ENCODE data around the gene ASCC1.

ASCC1 gene

DNA sequence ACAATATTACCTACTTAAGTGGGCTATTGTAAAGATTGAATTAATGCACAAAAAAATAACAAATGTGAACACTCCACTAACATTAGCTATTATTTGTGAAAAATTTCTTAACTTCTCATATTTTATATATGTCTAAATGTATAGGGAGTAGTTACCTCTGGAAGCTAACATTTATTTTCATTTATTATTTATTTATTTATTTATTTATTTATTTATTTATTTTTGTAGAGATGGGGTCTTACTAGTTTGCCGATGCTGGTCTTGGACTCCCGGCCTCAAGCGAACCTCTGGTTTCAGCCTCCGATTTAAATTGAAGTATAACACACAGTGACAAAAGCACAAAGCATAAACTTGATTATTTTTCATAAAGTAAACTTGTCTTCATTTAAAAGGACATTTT lies 122.6 kb downstream of the ASCC1 start:
- no peak for DNase-seq (ENCODE audit: low read depth)
- TF ChIP-seq, protein P1, sequence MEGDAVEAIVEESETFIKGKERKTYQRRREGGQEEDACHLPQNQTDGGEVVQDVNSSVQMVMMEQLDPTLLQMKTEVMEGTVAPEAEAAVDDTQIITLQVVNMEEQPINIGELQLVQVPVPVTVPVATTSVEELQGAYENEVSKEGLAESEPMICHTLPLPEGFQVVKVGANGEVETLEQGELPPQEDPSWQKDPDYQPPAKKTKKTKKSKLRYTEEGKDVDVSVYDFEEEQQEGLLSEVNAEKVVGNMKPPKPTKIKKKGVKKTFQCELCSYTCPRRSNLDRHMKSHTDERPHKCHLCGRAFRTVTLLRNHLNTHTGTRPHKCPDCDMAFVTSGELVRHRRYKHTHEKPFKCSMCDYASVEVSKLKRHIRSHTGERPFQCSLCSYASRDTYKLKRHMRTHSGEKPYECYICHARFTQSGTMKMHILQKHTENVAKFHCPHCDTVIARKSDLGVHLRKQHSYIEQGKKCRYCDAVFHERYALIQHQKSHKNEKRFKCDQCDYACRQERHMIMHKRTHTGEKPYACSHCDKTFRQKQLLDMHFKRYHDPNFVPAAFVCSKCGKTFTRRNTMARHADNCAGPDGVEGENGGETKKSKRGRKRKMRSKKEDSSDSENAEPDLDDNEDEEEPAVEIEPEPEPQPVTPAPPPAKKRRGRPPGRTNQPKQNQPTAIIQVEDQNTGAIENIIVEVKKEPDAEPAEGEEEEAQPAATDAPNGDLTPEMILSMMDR (IDR thresholded peaks at IDR 0.05; ENCODE audit: low read length, missing control alignments): no peak
- no peak overlapping the region for H3K4me3 ChIP-seq (replicated peaks; ENCODE audit: low read depth, low read length)

DNA sequence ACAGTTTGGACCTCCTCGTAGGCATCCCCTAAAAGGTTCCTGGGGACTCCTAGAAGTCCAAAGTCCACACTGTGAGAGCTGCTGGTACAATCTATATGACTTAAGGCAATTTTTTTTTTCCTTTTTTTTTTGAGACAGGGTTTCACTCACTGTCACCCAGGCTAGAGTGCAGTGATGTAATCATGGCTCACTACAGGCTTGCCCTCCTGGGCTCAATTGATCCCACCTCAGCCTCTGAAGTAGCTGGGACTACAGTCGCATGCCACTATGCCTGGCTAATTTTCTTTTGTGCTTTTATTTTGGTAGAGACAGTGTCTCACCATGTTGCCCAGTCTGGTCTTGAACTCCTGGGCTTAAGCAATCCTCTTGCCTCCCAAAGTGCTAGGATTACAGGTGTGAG lies 123.1 kb downstream of the ASCC1 start:
- no peak for DNase-seq (ENCODE audit: low read depth)
- H3K4me3 ChIP-seq (replicated peaks; ENCODE audit: low read depth, low read length): no peak overlapping the region
- TF ChIP-seq, protein P1 (IDR thresholded peaks at IDR 0.05; ENCODE audit: low read length, missing control alignments): no peak

- TF ChIP-seq, protein P1 (IDR thresholded peaks at IDR 0.05; ENCODE audit: low read length, missing control alignments): no peak
- no peak for DNase-seq (ENCODE audit: low read depth)
- H3K4me3 ChIP-seq (replicated peaks; ENCODE audit: low read depth, low read length): no peak overlapping the region
Observed at GRCh38 chr10:72092171-72092924, 123.7 kb downstream of the ASCC1 start.

DNA sequence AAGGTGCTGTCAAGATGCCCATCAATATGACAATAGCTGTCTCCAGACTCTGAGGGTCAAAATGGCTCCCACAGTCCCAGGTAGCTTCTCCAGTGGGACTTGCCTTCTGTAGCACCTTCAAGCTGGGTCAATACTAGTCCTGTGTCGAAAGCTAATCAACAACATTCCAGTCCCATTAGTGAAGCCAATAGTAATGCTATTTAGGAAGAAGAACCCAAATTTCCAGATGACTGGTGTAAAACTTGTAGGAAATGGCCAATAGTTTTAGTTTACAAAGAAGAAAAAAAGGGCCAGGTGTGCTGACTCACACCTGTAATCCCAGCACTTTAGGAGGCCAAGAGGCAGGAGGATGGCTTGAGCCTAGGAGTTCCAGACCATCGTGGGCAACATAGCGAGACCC lies 125.8 kb downstream of the ASCC1 start:
- TF ChIP-seq, protein P1 (IDR thresholded peaks at IDR 0.05; ENCODE audit: low read length, missing control alignments): no peak
- DNase-seq (ENCODE audit: low read depth): no peak
- H3K4me3 ChIP-seq (replicated peaks; ENCODE audit: low read depth, low read length): no peak overlapping the region

GRCh38 chr10:72089618-72090017 lies 126.5 kb downstream of the ASCC1 start:
- DNase-seq (ENCODE audit: low read depth): no peak
- TF ChIP-seq, protein P1 (IDR thresholded peaks at IDR 0.05; ENCODE audit: low read length, missing control alignments): no peak
- no peak overlapping the region for H3K4me3 ChIP-seq (replicated peaks; ENCODE audit: low read depth, low read length)

DNA sequence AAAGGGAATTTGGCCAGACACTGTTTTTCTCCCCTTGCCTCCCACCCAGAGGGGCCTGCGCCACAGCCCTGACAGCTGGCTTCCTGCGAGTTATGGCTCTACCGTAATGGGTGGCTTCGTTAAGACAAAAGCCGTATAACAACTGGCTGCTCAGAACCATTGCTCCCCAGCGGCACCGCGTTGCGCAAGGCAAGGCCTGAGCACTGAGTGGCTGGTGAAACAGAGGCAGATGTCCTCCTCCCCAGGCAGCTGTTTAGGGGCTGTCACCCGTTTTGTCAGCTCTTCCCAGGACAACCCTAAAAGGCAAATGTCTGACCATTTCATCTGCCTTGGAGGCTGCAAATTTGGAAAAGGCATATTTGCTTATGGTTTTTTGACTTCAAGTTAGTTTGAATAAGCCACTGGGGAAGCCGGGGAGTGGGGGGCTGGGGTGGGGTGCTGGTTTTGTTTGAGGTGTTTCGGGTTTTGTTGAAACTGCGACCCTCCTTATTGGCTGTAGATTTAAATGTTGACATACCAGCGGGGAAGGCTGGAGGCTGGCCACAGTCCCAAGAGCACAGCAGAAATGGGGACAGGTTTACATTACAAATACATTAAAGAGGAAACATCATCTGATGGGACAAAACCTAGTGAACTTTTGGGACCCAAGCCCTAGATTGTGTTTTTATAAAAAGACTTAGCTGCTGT lies 127.0 kb downstream of the ASCC1 start:
- peak; percentile 17 for DNase-seq (ENCODE audit: low read depth)
- TF ChIP-seq, protein P1 (IDR thresholded peaks at IDR 0.05; ENCODE audit: low read length, missing control alignments): no peak

More for the DNA sequence above, 127.0 kb downstream of the ASCC1 start:
- no peak overlapping the region for H3K4me3 ChIP-seq (replicated peaks; ENCODE audit: low read depth, low read length)

All from fibroblast of pulmonary artery (primary cell).